GM12878 (cell line): ENCODE results near the gene AQP3. TPM values are rescaled to one million over a fixed set of nuclear protein-coding genes. Genes with fewer than 3 reads are reported as not detected.

Source experiments
- CBX5 ChIP-seq: sonication (generic); IDR thresholded peaks from 2 replicates; pipeline ENCODE4 v1.6.1; 2016; ENCODE audit warnings: low read depth, moderate library complexity, mild to moderate bottlenecking, inconsistent platforms
- CREM ChIP-seq: IDR thresholded peaks from 2 replicates; pipeline ENCODE4 v1.6.1; 2014; ENCODE audit warnings: antibody characterized with exemption, low read depth
- E2F8 ChIP-seq: fragments of 450-650 bp; IDR thresholded peaks from 2 replicates; pipeline ENCODE4 v1.6.1; 2018; ENCODE audit warnings: mild to moderate bottlenecking, low read depth, moderate library complexity; ENCODE audit not compliant: partially characterized antibody
- HDAC2 ChIP-seq: fragments of 200-600 bp; sonication (generic); IDR thresholded peaks from 2 replicates; pipeline ENCODE4 v1.6.1; 2017
- KDM1A ChIP-seq: fragments of 200-600 bp; sonication (generic); IDR thresholded peaks from 2 replicates; pipeline ENCODE4 v1.6.1; 2016; ENCODE audit warnings: borderline replicate concordance
- MLLT1 ChIP-seq: fragments of 450-650 bp; IDR thresholded peaks from 2 replicates; pipeline ENCODE4 v1.6.1; 2016; ENCODE audit warnings: mild to moderate bottlenecking
- MYB ChIP-seq: fragments of 150-350 bp; IDR thresholded peaks from 2 replicates; pipeline ENCODE4 v1.6.1; 2014; ENCODE audit warnings: mild to moderate bottlenecking, low read depth, low read length, borderline replicate concordance
- MYC ChIP-seq: IDR thresholded peaks from 2 replicates; pipeline ENCODE4 v1.6.1; 2011; ENCODE audit warnings: mild to moderate bottlenecking, low read length, moderate library complexity, inconsistent platforms; ENCODE audit not compliant: insufficient read depth, insufficient replicate concordance, insufficient read length, severe bottlenecking
- POLR2A ChIP-seq: IDR thresholded peaks from 2 replicates; pipeline ENCODE4 v1.6.1; 2011; ENCODE audit warnings: low read depth, mild to moderate bottlenecking, low read length
- RAD21 ChIP-seq: IDR thresholded peaks from 2 replicates; pipeline ENCODE4 v1.6.1; 2011; ENCODE audit warnings: mild to moderate bottlenecking, low read depth, low read length, moderate library complexity; ENCODE audit not compliant: insufficient read depth
- RAD51 ChIP-seq: fragments of 450-650 bp; IDR thresholded peaks from 2 replicates; pipeline ENCODE4 v1.6.1; 2016; ENCODE audit warnings: moderate library complexity, mild to moderate bottlenecking, inconsistent platforms
- SREBF2 ChIP-seq: IDR thresholded peaks from 2 replicates; pipeline ENCODE4 v1.6.1; 2012; ENCODE audit warnings: mild to moderate bottlenecking, low read length
- TBL1XR1 ChIP-seq: IDR thresholded peaks from 2 replicates; pipeline ENCODE4 v1.6.1; 2012; ENCODE audit warnings: low read depth, low read length, improper control_type of control experiment
- TCF3 ChIP-seq: IDR thresholded peaks from 2 replicates; pipeline ENCODE4 v1.6.1; 2012; ENCODE audit warnings: low read depth, mild to moderate bottlenecking, low read length, borderline replicate concordance; ENCODE audit not compliant: insufficient read depth
- ZSCAN29 ChIP-seq: fragments of 450-650 bp; IDR thresholded peaks from 2 replicates; pipeline ENCODE4 v1.6.1; 2017; ENCODE audit warnings: mild to moderate bottlenecking, moderate library complexity
- polyA plus RNA-seq, 11 experiments: library from polyadenylated mRNA; depleted of rRNA in 4 of 11; unstranded in 6 of 11; stranded (reverse) in 5 of 11; fragments of >200 nt; fragmentation: Nextera tagmentation in 4 of 11; fragmentation: Illumina TruSeq in 1 of 11; extraction: Ambion mirVana in 4 of 11; extraction: Trizol in 1 of 11; gene quantifications; 1 replicate in 1 of 11; 2 replicates in 10 of 11; pipeline versions ENCODE4 v1.2.1 to v1.2.3, GENCODE V29; 2011 to 2016; ENCODE audit warnings: inconsistent platforms in 2 of 11, missing spikeins in 2 of 11, low read depth in 1 of 11
- total RNA-seq, 4 experiments: library from RNA; depleted of rRNA in 3 of 4; stranded (reverse); fragments of >200 nt in 3 of 4; fragmentation: Illumina TruSeq in 1 of 4; extraction: Trizol in 1 of 4; gene quantifications; 2 replicates each; pipeline versions ENCODE4 v1.2.1 to v1.2.3, GENCODE V29; 2013 to 2021
- TF ChIP-seq, protein P1 (sequence below): fragments of 450-650 bp; IDR thresholded peaks from 2 replicates; pipeline ENCODE4 v1.6.1; 2017; ENCODE audit warnings: mild to moderate bottlenecking, low read depth, inconsistent platforms; ENCODE audit not compliant: poor library complexity, severe bottlenecking
- TF ChIP-seq, protein P2 (sequence below): fragments of 450-650 bp; formaldehyde crosslinking; IDR thresholded peaks from 2 replicates; pipeline ENCODE4 v1.4.0; 2022; ENCODE audit warnings: mild to moderate bottlenecking, moderate library complexity
- TF ChIP-seq, protein P3 (sequence below): fragments of 450-650 bp; IDR thresholded peaks from 2 replicates; pipeline ENCODE4 v1.6.1; 2016; ENCODE audit warnings: mild to moderate bottlenecking
- TF ChIP-seq, protein P4 (sequence below): IDR thresholded peaks from 2 replicates; pipeline ENCODE4 v1.6.1; 2011; ENCODE audit warnings: mild to moderate bottlenecking, low read depth, low read length, moderate library complexity; ENCODE audit not compliant: insufficient replicate concordance

Gene AQP3
- total and polyA plus RNA-seq, 10 of the 15 experiments (the other 5 are each of a cell fraction or from before 2014, with no cell fraction given): 0.60 to 11.8 (median 4.5) TPM

GRCh38 chr9:33452828-33453271 is 5.5 kb upstream of the AQP3 start (continued):
- TF ChIP-seq, protein P1, sequence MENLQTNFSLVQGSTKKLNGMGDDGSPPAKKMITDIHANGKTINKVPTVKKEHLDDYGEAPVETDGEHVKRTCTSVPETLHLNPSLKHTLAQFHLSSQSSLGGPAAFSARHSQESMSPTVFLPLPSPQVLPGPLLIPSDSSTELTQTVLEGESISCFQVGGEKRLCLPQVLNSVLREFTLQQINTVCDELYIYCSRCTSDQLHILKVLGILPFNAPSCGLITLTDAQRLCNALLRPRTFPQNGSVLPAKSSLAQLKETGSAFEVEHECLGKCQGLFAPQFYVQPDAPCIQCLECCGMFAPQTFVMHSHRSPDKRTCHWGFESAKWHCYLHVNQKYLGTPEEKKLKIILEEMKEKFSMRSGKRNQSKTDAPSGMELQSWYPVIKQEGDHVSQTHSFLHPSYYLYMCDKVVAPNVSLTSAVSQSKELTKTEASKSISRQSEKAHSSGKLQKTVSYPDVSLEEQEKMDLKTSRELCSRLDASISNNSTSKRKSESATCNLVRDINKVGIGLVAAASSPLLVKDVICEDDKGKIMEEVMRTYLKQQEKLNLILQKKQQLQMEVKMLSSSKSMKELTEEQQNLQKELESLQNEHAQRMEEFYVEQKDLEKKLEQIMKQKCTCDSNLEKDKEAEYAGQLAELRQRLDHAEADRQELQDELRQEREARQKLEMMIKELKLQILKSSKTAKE: no peak
- TF ChIP-seq TCF3 (no peak), HDAC2 (no peak), ZSCAN29 (no peak), KDM1A (no peak), RAD21 (peak; percentile 60), MYB (no peak), MYC (no peak), CBX5 (no peak), E2F8 (no peak), RAD51 (no peak), CREM (no peak), MLLT1 (no peak), POLR2A (no peak), SREBF2 (no peak), TBL1XR1 (no peak)
- TF ChIP-seq, protein P2, sequence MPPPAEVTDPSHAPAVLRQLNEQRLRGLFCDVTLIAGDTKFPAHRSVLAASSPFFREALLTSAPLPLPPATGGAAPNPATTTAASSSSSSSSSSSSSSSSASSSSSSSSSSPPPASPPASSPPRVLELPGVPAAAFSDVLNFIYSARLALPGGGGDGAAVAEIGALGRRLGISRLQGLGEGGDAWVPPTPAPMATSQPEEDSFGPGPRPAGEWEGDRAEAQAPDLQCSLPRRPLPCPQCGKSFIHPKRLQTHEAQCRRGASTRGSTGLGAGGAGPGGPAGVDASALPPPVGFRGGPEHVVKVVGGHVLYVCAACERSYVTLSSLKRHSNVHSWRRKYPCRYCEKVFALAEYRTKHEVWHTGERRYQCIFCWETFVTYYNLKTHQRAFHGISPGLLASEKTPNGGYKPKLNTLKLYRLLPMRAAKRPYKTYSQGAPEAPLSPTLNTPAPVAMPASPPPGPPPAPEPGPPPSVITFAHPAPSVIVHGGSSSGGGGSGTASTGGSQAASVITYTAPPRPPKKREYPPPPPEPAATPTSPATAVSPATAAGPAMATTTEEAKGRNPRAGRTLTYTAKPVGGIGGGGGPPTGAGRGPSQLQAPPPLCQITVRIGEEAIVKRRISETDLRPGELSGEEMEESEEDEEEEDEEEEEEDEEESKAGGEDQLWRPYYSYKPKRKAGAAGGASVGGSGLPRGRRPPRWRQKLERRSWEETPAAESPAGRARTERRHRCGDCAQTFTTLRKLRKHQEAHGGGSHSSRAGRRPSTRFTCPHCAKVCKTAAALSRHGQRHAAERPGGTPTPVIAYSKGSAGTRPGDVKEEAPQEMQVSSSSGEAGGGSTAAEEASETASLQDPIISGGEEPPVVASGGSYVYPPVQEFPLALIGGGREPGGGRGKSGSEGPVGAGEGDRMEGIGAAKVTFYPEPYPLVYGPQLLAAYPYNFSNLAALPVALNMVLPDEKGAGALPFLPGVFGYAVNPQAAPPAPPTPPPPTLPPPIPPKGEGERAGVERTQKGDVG: no peak
- TF ChIP-seq, protein P3, sequence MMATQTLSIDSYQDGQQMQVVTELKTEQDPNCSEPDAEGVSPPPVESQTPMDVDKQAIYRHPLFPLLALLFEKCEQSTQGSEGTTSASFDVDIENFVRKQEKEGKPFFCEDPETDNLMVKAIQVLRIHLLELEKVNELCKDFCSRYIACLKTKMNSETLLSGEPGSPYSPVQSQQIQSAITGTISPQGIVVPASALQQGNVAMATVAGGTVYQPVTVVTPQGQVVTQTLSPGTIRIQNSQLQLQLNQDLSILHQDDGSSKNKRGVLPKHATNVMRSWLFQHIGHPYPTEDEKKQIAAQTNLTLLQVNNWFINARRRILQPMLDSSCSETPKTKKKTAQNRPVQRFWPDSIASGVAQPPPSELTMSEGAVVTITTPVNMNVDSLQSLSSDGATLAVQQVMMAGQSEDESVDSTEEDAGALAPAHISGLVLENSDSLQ: no peak
- TF ChIP-seq, protein P4, sequence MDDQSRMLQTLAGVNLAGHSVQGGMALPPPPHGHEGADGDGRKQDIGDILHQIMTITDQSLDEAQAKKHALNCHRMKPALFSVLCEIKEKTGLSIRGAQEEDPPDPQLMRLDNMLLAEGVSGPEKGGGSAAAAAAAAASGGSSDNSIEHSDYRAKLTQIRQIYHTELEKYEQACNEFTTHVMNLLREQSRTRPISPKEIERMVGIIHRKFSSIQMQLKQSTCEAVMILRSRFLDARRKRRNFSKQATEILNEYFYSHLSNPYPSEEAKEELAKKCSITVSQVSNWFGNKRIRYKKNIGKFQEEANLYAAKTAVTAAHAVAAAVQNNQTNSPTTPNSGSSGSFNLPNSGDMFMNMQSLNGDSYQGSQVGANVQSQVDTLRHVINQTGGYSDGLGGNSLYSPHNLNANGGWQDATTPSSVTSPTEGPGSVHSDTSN: no peak
